Adrenal gland (tissue), 5 donors: ENCODE measurements around the gene KCND1.

ENCODE experiments used
- CTCF ChIP-seq, 6 experiments: fragments of 450-650 bp in 4 of 6; fragments of 200-600 bp in 2 of 6; sonication (generic) in 1 of 6; IDR thresholded peaks; 1 replicate in 5 of 6; 2 replicates in 1 of 6; pipeline versions ENCODE4 v1.5.1 to v1.8.0; 2016 to 2021; ENCODE audit warnings: antibody characterized with exemption in 6 of 6, mild to moderate bottlenecking in 2 of 6, moderate library complexity in 1 of 6
- POLR2A ChIP-seq, 2 donors: fragments of 450-650 bp; IDR thresholded peaks; one replicate each; pipeline ENCODE4 v1.6.1; 2017; ENCODE audit warnings: antibody characterized with exemption in 2 of 2, mild to moderate bottlenecking in 2 of 2, moderate library complexity in 1 of 2
- donor health status: DM: no; HTN: no; CAD: no.

DNA sequence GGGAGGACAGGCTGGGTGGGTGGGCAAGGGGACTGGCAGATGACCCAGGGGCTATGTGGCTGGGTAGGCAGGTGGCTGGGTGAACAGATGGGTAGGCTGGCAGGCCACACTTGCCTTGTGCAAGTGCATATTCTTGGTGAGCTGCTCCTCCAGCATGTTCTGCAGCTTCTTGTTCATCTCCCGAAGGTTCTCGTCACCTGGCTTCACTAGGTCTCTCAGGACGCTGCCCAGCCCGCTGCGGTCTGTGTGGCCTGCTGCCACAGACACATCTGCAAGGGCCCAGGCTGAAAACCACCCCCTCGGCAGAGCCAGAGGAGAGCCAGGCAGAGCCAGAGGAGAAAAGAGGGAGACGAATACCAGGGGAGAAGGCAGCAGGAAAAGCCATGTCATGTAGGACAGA lies 3.4 kb upstream of the KCND1 start:
- TF ChIP-seq CTCF (IDR thresholded peaks at IDR 0.05): no peak
- no peak for TF ChIP-seq POLR2A (IDR thresholded peaks at IDR 0.05)
